ENCODE results near the gene EEPD1. TPM values are rescaled to one million over a fixed set of nuclear protein-coding genes. Genes with fewer than 3 reads are reported as not detected.

EEPD1 gene
- total and polyA plus RNA-seq, 4 donors = 2.3 to 12.3 (median 7.1) TPM

- 88% methylated on average over 2 of the region's 2 CpGs for WGBS
- Histone ChIP-seq H3K9ac (ENCODE audit: low read depth in 1 of 2, low read length in 2 of 2) (no peak overlapping the region), H3K4me1 (ENCODE audit: control insufficient read depth in 4 of 4, insufficient read depth in 4 of 4, low read length in 3 of 4) (peaks cover 0 to 19% (median 13%) of the 10 kb centered on the region in 4 donors), H3K4me3 (ENCODE audit: low read depth in 1 of 3, low read length in 3 of 3) (no peak overlapping the region), H3K27me3 (ENCODE audit: control insufficient read depth in 4 of 4, insufficient read depth in 4 of 4, low read length in 3 of 4) (no peaks in the 10 kb centered on the region), H3K27ac (ENCODE audit: low read depth in 1 of 2, low read length in 2 of 2) (no peak overlapping the region), H3K9me3 (ENCODE audit: control insufficient read depth in 4 of 4, low read length in 3 of 4) (no peaks in the 10 kb centered on the region), H3K36me3 (ENCODE audit: control insufficient read depth in 4 of 4, insufficient read depth in 3 of 4, low read depth in 1 of 4, low read length in 3 of 4) (no peaks in the 10 kb centered on the region)
- TF ChIP-seq RAD21 (IDR thresholded peaks at IDR 0.05) = no peak
- TF ChIP-seq, protein P1, sequence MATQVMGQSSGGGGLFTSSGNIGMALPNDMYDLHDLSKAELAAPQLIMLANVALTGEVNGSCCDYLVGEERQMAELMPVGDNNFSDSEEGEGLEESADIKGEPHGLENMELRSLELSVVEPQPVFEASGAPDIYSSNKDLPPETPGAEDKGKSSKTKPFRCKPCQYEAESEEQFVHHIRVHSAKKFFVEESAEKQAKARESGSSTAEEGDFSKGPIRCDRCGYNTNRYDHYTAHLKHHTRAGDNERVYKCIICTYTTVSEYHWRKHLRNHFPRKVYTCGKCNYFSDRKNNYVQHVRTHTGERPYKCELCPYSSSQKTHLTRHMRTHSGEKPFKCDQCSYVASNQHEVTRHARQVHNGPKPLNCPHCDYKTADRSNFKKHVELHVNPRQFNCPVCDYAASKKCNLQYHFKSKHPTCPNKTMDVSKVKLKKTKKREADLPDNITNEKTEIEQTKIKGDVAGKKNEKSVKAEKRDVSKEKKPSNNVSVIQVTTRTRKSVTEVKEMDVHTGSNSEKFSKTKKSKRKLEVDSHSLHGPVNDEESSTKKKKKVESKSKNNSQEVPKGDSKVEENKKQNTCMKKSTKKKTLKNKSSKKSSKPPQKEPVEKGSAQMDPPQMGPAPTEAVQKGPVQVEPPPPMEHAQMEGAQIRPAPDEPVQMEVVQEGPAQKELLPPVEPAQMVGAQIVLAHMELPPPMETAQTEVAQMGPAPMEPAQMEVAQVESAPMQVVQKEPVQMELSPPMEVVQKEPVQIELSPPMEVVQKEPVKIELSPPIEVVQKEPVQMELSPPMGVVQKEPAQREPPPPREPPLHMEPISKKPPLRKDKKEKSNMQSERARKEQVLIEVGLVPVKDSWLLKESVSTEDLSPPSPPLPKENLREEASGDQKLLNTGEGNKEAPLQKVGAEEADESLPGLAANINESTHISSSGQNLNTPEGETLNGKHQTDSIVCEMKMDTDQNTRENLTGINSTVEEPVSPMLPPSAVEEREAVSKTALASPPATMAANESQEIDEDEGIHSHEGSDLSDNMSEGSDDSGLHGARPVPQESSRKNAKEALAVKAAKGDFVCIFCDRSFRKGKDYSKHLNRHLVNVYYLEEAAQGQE (IDR thresholded peaks at IDR 0.05) = no peak
- TF ChIP-seq EGR1 (IDR thresholded peaks at IDR 0.05; ENCODE audit: low read depth in 2 of 2) = no peak
- DNase-seq (ENCODE audit: low spot score) = no peak
Observed at GRCh38 chr7:36261019-36261754, 108.1 kb downstream of the EEPD1 start.

DNA sequence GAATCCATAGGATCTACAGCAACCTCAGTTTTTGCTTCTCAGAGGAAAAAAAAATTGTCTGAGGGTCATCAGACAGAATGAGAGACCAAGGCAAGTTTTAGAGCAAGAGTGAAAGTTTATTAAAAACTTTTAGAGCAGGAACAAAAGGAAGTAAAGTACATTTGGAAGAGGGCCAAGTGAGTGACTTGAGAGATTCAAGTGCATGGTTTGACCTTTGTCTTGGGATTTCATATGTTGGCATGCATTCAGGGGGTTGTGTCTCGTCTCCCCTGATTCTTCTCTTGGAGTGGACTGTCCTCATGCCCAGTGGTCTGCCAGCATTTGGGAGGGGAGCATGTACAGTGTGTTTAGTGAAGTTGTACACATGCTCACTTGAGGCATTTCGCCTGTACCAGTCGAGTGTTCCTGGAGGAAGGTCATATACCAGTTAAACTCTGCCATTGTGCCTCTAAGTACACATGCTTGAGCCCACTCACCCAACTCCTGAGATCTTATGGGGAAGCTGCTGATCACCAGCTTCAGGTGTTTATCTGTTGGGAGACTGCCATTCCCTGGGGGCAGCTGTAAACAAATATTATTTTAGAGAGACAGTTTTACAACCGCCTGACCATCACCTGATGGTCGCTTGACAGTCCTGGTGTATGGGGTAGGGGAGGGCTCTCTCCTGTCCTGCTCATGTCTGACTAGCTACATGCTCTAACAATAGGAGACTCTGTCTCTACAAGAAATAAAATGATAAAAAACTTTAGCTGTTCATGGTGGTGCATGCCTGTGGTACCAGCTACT, 109.4 kb downstream of the EEPD1 start:
- Histone ChIP-seq H3K27me3 (ENCODE audit: control insufficient read depth in 4 of 4, insufficient read depth in 4 of 4, low read length in 3 of 4) (no peaks in the 10 kb centered on the region), H3K9ac (ENCODE audit: low read depth in 1 of 2, low read length in 2 of 2) (no peak overlapping the region), H3K4me3 (ENCODE audit: low read depth in 1 of 3, low read length in 3 of 3) (no peak overlapping the region), H3K4me1 (ENCODE audit: control insufficient read depth in 4 of 4, insufficient read depth in 4 of 4, low read length in 3 of 4) (peaks cover 0 to 26% (median 13%) of the 10 kb centered on the region in 4 donors), H3K27ac (ENCODE audit: low read depth in 1 of 2, low read length in 2 of 2) (no peak overlapping the region), H3K9me3 (ENCODE audit: control insufficient read depth in 4 of 4, low read length in 3 of 4) (no peaks in the 10 kb centered on the region), H3K36me3 (ENCODE audit: control insufficient read depth in 4 of 4, insufficient read depth in 3 of 4, low read depth in 1 of 4, low read length in 3 of 4) (no peaks in the 10 kb centered on the region)
- no peak for DNase-seq (ENCODE audit: low spot score)
- no peak for TF ChIP-seq ZBTB33 (IDR thresholded peaks at IDR 0.05)
- no peak for TF ChIP-seq ATF3 (IDR thresholded peaks at IDR 0.05)
- no peak for TF ChIP-seq HNF4G (IDR thresholded peaks at IDR 0.05)
- TF ChIP-seq, protein P1 (IDR thresholded peaks at IDR 0.05) = no peak
- TF ChIP-seq SP1 (IDR thresholded peaks at IDR 0.05) = no peak
- TF ChIP-seq, protein P2, sequence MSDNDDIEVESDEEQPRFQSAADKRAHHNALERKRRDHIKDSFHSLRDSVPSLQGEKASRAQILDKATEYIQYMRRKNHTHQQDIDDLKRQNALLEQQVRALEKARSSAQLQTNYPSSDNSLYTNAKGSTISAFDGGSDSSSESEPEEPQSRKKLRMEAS (IDR thresholded peaks at IDR 0.05) = no peak
- no peak for TF ChIP-seq FOXA1 (IDR thresholded peaks at IDR 0.05)
- TF ChIP-seq RAD21 (IDR thresholded peaks at IDR 0.05) = no peak
- no peak for TF ChIP-seq NR2F2 (IDR thresholded peaks at IDR 0.05)
- no peak for TF ChIP-seq YY1 (IDR thresholded peaks at IDR 0.05)
- no peak for TF ChIP-seq JUND (IDR thresholded peaks at IDR 0.05)
- WGBS = 63% methylated on average over 5 of the region's 5 CpGs

Data from liver (tissue), 9 donors.